NOMO-1 treated with dmso at 0.1 percent for 144 hours (cell line): Measurements from ENCODE around the gene PITPNC1.
A peak's percentile ranks its signal among the peaks of the same experiment; 100 is the strongest.
"Not testable (repeated sequence)": the region's sequence is repeated elsewhere in the genome, so short reads cannot be mapped to it uniquely, and the experiment has no call there.

Source experiments
- DNase-seq: peaks from one replicate; lab custom pipeline; 2025; ENCODE audit not compliant: unreplicated experiment; lab: John Stamatoyannopoulos, UW

Gene PITPNC1

DNA sequence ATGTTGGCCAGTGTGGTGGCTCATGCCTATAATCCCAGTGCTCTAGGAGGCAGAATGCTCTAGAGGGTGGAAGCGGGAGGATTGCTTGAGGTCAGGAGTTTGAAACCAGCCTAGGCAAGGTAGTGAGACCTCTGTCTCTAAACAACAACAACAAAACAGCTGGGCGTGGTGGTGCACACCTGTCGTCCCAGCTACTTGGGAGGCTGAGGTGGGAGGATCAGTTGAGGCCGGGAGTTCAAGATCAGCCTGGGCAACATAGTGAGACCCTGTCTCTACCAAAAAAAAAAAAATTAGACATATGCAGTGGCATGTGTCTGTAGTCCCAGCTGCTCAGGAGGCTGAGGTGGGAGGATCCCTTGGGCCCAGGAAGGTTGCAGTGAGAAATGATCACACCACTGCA is 53.4 kb downstream of the PITPNC1 start:
- not testable (repeated sequence) for DNase-seq

GRCh38 chr17:67431249-67432015 is 54.4 kb downstream of the PITPNC1 start:
- peak; percentile 84 for DNase-seq

DNA sequence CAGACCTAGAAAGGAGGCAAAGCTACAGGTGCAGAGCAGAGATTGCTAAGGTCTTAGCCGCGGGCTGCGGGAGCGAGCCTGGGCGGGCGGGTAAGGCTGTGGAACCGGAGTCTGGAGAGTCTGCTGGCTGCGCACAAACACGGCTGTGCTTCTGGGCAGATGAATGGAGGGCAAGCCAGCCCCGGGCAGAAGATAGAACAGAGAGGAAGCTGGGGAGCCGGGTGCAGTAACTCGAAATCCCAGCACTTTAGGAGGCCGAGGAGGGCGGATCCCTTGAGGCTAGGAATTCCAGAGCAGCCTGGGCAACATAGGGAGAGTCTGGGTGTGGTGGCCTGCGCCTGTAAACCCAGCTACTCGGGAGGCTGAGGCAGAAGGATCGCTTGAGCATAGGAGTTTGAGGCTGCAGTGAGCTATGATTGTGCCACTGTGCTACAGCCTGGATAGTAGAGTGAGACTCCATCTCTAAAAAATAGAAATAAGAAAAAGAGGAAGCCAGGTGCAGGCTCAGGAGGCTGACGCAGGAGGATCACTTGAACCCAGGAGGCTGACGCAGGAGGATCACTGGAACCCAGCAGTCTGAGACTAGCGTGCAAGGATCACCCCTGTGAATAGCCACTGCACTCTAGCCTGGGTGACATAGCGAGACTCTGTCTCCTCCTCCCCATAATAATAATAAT is 56.3 kb downstream of the PITPNC1 start:
- DNase-seq, result no peak

DNA sequence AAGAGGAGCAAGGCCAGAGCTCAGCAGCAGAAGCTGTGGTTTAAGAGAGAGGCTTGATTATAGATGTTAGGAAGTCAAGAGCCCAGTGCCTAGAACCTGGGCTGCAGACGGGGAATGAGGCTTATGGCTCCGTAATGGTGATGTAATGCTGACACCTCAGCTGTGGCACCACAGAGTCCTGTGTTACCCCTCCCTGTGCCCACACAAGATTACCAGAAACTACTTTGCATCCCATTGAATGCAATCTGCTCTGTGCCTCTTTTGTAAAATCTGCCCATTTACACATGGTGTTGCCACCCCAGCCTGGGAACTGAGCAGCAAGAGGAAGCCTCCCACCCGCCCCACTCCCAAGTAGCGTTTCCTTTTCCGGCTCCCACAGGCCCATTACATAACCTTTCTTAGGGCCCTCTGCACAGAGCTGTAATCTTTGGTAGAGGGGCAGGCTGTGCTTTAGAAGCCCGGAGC is 57.0 kb downstream of the PITPNC1 start:
- peak; percentile 75 for DNase-seq

- DNase-seq, result peak; percentile 90
Measured at GRCh38 chr17:67435122-67435521, 58.0 kb downstream of the PITPNC1 start.

DNA sequence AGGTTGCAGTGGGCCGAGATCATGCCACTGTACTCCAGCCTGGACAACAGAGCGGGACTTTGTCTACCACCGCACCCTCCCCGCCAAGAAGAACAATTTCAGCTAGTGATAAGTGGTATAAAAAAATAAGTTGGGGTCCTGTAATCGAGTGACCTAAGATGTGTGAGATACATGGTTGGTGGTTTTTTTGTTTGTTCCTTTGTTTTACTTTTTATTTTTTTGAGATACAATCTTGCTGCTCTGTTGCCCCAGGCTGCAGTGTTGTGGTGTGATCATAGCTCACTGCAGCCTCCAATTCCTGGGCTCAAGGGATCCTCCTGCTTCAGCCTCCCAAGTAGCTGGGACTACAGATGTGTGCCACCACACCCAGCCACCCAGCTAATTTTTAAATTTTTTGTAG is 58.7 kb downstream of the PITPNC1 start:
- DNase-seq, result no peak

GRCh38 chr17:67436233-67436632 is 59.2 kb downstream of the PITPNC1 start:
- no peak for DNase-seq

DNA sequence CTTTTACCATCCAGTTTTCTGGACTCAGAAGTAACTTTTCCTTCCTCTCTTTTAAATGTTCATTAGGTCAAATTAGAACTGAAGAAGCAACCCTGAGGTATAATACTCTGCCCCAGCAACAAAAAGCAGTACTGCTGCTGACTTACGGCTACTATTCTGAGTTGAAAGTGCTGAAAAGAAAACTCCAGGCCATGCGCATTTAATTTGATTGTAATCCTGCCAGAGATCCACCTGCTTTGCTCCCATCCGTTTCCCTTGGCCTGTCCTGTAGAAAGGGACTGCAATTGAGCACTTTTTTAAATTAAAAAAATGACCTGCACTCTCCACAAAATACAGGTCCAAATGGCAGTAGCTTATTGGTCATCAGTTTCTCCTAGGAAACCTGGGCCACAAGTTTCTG is 61.6 kb downstream of the PITPNC1 start:
- DNase-seq, result no peak

DNA sequence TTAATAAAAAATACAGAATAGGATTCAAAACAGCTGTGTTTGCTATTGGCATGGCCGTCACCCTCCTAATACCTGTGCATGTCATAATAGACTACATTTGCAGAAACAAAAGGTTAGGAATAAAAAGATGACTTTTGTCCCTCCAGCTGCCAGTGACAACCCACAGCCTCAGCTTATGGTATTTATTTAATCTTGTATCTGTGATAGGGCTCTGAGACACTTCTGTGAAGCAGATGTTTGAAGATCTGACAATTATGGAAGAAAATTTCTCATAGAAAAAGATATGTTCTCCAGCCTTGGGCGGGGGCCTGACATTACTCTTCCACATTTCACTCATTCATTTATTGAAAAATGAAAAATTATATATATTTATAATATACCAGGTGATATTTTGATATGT is 62.2 kb downstream of the PITPNC1 start:
- DNase-seq, result no peak

DNA sequence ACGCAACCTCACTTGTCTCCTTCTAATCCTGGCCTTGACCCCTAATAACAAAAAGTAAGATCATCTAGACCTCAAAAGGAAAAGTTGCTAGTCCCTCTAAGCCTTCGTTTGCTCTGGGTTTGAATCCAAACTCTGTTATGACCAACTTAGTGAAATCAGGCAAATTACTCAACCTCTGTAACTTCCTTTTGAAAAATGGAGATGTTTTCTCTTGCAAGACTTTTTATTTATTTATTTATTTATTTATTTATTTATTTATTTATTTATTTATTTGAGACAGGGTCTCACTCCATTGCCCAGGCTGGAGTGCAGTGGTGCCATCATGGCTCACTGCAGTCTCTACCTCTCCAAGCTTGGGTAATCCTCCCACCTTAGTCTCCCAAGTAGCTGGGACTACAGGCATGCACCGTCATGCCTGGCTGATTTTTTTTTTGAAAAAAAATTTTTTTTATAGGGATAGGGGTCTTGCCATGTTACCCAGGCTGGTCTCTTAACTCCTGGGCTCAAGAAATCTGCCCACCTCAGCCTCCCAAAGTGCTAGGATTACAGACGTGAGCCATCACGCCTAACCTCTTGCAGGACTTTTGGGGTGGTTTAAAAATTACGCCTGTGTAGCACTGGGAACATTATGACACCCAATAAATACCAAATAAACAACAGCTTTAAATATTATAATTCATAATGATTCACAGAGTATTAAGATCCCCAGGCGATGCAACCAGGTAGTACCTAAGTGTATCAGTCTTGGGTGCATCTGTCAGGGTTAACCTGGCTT is 63.4 kb downstream of the PITPNC1 start:
- DNase-seq, result no peak

DNA sequence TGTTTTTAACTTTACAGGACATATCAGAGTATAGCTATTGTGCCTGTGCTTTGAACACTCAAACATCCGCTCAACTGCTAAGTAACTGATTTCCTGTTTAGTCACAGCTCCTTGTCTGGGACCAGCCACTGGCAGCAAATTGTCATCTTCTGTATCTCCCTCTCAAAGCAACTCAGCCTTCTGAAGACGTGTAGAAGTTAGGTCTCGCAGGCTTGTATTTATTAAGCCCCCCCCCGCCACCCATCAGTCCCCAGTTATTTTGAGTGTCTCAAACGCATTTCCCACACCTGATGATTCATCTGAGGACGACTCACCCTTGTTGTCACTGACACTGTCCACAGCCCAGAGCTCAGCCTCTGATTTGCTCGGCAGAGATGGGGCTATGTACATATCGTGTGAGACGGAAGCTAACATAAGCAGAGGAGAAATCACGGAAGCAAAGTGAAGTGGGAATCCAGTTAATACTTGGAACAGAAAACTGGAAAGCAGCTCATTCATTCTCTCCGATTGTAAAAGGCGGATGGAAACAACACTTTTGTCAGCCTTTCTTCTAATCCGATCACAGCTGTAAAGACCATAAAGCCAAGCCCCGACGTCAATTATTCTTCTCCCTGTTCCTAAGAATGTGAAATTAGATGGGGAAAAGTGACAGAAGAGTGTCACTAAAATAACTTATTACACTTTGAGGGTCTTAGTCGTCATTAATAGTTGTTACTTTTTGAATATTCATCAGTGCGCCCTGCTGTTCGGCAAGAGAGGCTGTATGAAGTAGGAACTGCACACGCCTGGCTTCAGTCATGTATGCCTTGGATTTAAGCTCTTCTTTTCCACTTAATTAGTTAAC is 64.2 kb downstream of the PITPNC1 start:
- peak; percentile 32 for DNase-seq

DNA sequence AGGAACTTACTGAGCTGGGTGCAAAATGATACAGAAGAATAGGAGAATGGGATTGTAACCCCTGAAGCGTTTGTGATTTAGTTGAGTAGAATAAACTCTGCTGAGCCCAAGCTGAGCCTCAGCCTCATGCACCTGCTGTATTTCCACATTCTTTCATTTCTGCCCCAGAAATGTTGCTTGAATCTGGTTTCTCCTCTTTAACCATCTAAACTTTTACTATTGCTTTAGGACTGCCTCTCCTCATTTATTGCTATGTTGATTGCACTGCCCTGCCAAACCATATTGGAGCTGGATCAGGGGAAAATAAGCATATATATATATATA is 64.8 kb downstream of the PITPNC1 start:
- no peak for DNase-seq

DNA sequence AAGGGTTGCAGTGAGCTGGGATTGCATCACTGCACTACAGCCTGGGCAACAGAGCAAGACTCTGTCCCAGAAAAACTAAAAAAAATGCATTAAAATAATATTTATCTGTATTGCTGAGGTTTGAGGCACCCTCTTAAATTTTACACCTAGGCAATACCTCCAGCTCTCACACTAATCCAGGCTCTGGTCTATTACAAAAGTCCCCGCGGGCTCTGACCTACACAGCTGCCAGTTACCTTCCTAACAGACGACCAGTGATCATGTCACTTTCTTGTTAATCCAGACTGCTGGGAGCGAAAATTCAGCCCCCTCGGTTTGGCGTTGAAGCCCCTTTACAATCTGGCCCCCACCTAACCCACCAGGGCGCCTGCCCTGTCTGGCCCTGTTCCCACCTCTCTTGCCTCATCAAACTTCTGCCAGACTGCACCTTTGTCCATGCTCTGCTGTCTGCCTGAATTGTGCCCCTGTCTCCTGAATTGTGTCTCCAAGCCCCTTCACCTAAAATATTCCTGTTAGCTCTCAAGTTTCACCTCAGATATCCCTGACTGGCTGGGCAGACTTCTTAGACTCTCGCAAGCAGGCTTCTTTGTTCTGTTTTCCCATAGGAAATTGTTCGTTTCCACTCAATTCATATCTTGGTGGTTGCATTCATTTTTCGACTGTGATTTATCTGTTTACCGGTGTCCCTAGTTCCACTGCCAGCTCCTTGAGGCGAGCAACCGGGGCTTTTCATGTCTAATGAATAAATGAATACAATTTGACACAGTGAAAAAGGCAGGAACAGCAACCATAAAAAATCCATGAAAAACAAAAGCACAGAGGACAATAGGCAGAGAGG is 65.9 kb downstream of the PITPNC1 start:
- no peak for DNase-seq

DNA sequence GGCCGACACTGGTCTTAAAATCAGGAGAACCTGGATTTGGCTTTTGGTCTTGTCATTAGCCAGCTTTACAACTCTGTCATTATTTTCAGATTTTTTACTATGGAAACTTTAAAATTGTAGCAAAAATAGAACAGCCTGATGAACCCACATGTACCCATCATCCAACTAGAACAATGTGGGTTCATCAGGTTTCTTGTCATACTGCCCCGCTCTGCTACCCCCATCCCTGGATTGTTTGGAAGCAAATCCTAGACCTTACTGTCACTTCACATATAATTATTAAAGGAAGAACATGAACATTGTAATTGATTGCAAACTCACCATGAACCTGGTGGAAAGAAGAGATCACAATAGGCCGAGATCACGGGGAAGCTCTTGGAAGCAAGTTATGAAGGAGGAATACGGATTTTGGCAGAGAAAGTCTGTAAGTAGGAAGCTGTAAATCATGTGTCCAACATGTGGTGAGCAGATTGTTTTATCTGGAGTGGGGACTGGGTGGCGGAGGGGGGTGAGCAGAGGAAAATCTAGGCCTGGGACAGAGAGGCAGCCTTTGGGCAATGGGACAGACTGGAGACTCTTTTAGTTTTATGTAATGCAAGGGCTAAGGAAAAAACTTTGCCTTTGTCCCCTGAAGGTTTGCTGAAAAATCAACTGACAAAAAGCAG is 67.0 kb downstream of the PITPNC1 start:
- DNase-seq, result no peak

GRCh38 chr17:67448449-67448848 is 71.4 kb downstream of the PITPNC1 start:
- DNase-seq, result no peak

DNA sequence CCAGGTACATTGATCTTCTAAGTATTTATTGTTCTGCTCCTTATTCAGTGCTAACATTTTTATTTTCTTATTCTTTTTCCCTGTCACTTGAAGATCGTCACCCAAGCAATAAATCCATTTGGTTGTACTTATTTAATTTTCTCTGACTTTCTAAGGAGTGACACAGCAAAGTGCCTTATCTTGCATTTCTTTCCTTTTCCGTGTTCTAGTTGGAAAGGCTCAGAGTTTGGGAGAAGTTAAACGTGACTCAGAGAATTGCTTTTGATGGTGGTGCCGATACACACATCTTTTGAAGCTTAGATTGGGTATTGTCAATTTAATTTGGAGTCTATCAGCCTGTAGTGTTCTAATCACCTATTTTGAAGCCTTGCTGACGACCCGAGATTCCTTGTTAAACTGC is 72.0 kb downstream of the PITPNC1 start:
- no peak for DNase-seq

DNA sequence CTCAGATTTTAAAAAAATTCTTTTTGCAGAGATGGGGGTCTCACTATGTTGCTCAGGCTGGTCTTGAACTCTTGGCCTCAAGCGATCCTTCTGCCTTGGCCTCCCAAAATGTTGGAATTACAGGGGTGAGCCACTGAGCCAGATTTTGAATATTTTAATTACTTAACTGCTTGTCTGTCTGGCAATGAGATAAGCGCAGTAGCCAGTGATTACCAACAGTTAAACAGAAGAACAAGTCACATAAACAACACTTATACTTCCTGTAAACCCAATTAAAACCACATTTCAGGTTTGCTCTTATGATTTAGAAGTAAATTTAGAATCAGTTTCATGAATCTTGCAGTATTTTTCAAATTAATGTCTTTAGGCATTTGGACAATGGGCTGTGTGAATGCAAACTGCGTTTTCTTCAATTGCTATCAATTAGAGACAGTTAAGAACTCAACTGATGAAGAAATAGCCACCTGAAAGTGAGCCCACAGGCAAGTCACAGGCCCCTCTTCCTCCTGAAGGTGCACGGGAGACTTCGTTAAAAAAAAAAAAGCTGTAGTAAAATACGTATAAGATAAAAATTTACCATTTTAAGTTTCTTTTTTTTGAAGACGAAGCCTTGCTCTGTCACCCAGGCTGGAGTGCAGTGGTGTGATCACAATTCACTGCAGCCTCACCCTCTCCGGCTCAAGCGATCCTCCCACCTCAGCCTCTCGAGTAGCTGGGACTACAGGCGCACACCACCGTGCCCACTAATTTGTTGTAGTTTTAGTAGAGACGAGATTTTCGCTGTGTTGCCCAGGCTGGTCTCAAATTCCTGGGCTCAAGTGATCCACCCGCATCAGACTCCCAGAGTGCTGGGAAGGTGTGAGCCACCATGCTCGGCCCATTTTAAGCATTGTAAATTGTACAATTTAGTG is 73.0 kb downstream of the PITPNC1 start:
- DNase-seq, result no peak

GRCh38 chr17:67452681-67453554 is 75.8 kb downstream of the PITPNC1 start:
- DNase-seq, result no peak
